Karpas-422 (cell line): ENCODE measurements around the gene POFUT1. TPM values are rescaled to one million over a fixed set of nuclear protein-coding genes. Genes with fewer than 3 reads are reported as not detected.

Experiments
- DNase-seq: peaks from one replicate; pipeline ENCODE4 v3.0.0-alpha.2; 2015
- H2AFZ ChIP-seq: fragments of 200-600 bp; sonication (generic); 2 replicates; pipeline ENCODE4 v1.6.1; 2014; ENCODE audit warnings: antibody characterized with exemption, low read length, mixed read lengths
- H3K27ac ChIP-seq: fragments of 200-600 bp; sonication (generic); 2 replicates; pipeline ENCODE4 v1.5.1; 2014; ENCODE audit warnings: mild to moderate bottlenecking, low read length, moderate library complexity
- H3K27me3 ChIP-seq: fragments of 200-600 bp; sonication (generic); 2 replicates; pipeline ENCODE4 v1.6.1; 2014; ENCODE audit warnings: low read length, mixed read lengths
- H3K36me3 ChIP-seq: fragments of 200-600 bp; sonication (generic); 2 replicates; pipeline ENCODE4 v1.6.1; 2014; ENCODE audit warnings: low read length, mixed read lengths; ENCODE audit not compliant: insufficient read depth
- H3K4me1 ChIP-seq: fragments of 200-600 bp; sonication (generic); 2 replicates; pipeline ENCODE4 v1.6.1; 2014; ENCODE audit warnings: mild to moderate bottlenecking, low read length, mixed read lengths
- H3K4me2 ChIP-seq: fragments of 200-600 bp; sonication (generic); 2 replicates; pipeline ENCODE4 v1.6.1; 2014; ENCODE audit warnings: low read length, low read depth, mild to moderate bottlenecking; ENCODE audit not compliant: poor library complexity, severe bottlenecking
- H3K4me3 ChIP-seq: fragments of 200-600 bp; sonication (generic); 2 replicates; pipeline ENCODE4 v1.5.1; 2014; ENCODE audit warnings: mild to moderate bottlenecking, antibody characterized with exemption, low read length, mixed read lengths
- H3K79me2 ChIP-seq: fragments of 200-600 bp; sonication (generic); 2 replicates; pipeline ENCODE4 v1.6.1; 2014; ENCODE audit warnings: mild to moderate bottlenecking, low read length, mixed read lengths
- H3K9ac ChIP-seq: fragments of 200-600 bp; sonication (generic); 2 replicates; pipeline ENCODE4 v1.6.0; 2014; ENCODE audit warnings: low read length
- H3K9me2 ChIP-seq: fragments of 200-600 bp; sonication (generic), shearing (Covaris generic); replicated peaks from 2 replicates; pipeline ENCODE4 v1.6.0; 2014; ENCODE audit warnings: mild to moderate bottlenecking, low read length, moderate library complexity; ENCODE audit not compliant: insufficient read depth
- H3K9me3 ChIP-seq: fragments of 300-700, 200-600 bp; sonication (generic); 2 replicates; pipeline ENCODE4 v1.6.1; 2014; ENCODE audit warnings: low read length, mixed read lengths
- H4K20me1 ChIP-seq: fragments of 200-600 bp; sonication (generic); 2 replicates; pipeline ENCODE4 v1.6.1; 2014; ENCODE audit warnings: mild to moderate bottlenecking, antibody characterized with exemption, low read length, low read depth; ENCODE audit not compliant: insufficient read depth
- total RNA-seq: library from RNA; depleted of rRNA; stranded (reverse); fragments of >200 nt; shearing (Covaris generic); gene quantifications from 2 replicates; pipeline ENCODE4 v1.2.3, GENCODE V29; 2014; ENCODE audit warnings: low replicate concordance

POFUT1 gene
- total RNA-seq, 1 experiment from 2014 or later, result 16.7 TPM

DNA sequence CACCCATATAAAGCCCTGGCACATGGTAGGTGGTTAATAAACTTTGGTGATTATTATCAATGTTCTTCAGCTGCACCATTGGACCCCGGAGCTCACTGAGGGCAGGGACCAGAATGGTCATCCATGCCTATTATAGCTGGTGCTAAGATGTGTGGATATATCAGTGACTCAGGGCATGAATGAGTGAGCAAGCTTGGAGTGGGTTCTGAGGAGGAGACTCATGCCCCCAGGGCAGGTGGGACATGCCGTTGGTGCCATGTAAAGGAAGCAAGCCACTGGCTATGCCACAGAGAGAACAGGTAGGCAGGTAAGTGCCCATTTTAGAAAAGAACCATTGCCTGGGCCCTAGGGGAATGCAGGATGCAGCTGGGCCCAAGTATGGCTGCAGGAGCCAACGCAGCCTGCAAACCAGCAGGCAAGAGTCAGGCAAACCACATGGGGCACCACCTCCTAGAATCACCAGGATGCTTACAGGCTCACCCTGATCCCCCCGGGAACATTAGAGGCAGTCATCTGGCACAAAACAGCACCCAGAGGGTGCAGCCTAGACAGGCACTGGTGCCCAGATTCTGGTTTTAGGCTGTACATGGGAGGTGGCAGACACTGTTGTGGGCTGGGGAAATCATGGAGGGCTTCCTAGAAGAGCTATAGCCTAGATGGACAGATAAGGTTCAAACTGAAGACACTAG lies 23.6 kb upstream of the POFUT1 start:
- H3K79me2 ChIP-seq, result no peaks in the 10 kb centered on the region
- H3K27me3 ChIP-seq, result no peaks in the 10 kb centered on the region
- H3K4me1 ChIP-seq, result peaks cover 7% of the 10 kb centered on the region
- H3K9me2 ChIP-seq, result no peaks in the 10 kb centered on the region
- no peak overlapping the region for H3K4me3 ChIP-seq
- H3K4me2 ChIP-seq, result no peak overlapping the region
- no peaks in the 10 kb centered on the region for H3K9me3 ChIP-seq
- H3K9ac ChIP-seq, result no peak overlapping the region
- no peaks in the 10 kb centered on the region for H3K36me3 ChIP-seq
- DNase-seq, result peak; percentile 59
- no peak overlapping the region for H3K27ac ChIP-seq
- peaks cover 10% of the 10 kb centered on the region; the same call in 1 of the 2 replicates for H4K20me1 ChIP-seq
- H2AFZ ChIP-seq, result no peak overlapping the region

GRCh38 chr20:32184961-32185603 lies 22.6 kb upstream of the POFUT1 start:
- Histone ChIP-seq H2AFZ (no peak overlapping the region), H3K4me2 (no peak overlapping the region), H3K36me3 (no peaks in the 10 kb centered on the region), H3K4me3 (no peak overlapping the region), H3K27ac (no peak overlapping the region), H3K27me3 (no peaks in the 10 kb centered on the region), H3K9me2 (no peaks in the 10 kb centered on the region), H3K9ac (no peak overlapping the region), H3K9me3 (no peaks in the 10 kb centered on the region), H4K20me1 (peaks cover 10% of the 10 kb centered on the region; the same call in 1 of the 2 replicates), H3K4me1 (peaks cover 7% of the 10 kb centered on the region), H3K79me2 (no peaks in the 10 kb centered on the region)
- no peak for DNase-seq

DNA sequence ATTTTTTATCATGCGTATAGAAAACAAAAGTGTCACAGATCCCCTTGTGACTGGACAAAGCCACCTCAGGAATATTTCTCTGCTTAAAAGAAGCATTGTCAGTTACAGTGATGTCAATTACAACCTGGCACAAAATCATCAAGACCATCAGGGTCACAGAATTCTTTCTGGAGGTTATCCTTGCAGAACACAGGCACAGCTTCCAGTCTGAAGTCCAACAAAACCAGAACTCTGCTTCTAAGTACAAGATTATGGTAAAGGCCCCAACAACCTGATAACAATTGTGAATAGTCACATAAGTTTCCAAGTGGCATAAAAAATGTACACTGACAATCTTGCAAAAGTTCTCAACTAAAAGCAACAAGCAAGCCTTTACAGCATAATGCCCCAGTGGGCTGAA lies 21.2 kb upstream of the POFUT1 start:
- H3K4me3 ChIP-seq, result no peak overlapping the region
- no peaks in the 10 kb centered on the region for H3K9me3 ChIP-seq
- H3K79me2 ChIP-seq, result no peaks in the 10 kb centered on the region
- H3K4me2 ChIP-seq, result no peak overlapping the region
- H3K9me2 ChIP-seq, result no peaks in the 10 kb centered on the region
- H3K4me1 ChIP-seq, result peaks cover 7% of the 10 kb centered on the region
- no peak overlapping the region for H3K9ac ChIP-seq
- no peaks in the 10 kb centered on the region for H3K27me3 ChIP-seq
- no peak for DNase-seq
- H2AFZ ChIP-seq, result no peak overlapping the region
- H4K20me1 ChIP-seq, result peaks cover 10% of the 10 kb centered on the region; the same call in 1 of the 2 replicates
- H3K36me3 ChIP-seq, result no peaks in the 10 kb centered on the region
- no peak overlapping the region for H3K27ac ChIP-seq

GRCh38 chr20:32188376-32189122 lies 19.1 kb upstream of the POFUT1 start:
- H3K79me2 ChIP-seq, result no peaks in the 10 kb centered on the region
- H3K27ac ChIP-seq, result no peak overlapping the region
- H3K4me3 ChIP-seq, result no peak overlapping the region
- no peaks in the 10 kb centered on the region for H3K9me3 ChIP-seq
- no peak for DNase-seq
- no peaks in the 10 kb centered on the region for H3K9me2 ChIP-seq
- H3K36me3 ChIP-seq, result no peaks in the 10 kb centered on the region; the same call in 1 of the 2 replicates
- no peak overlapping the region for H2AFZ ChIP-seq
- peaks cover 10% of the 10 kb centered on the region; the same call in 1 of the 2 replicates for H4K20me1 ChIP-seq
- no peaks in the 10 kb centered on the region for H3K27me3 ChIP-seq
- H3K9ac ChIP-seq, result no peak overlapping the region
- H3K4me2 ChIP-seq, result no peak overlapping the region
- peaks cover 7% of the 10 kb centered on the region for H3K4me1 ChIP-seq

DNA sequence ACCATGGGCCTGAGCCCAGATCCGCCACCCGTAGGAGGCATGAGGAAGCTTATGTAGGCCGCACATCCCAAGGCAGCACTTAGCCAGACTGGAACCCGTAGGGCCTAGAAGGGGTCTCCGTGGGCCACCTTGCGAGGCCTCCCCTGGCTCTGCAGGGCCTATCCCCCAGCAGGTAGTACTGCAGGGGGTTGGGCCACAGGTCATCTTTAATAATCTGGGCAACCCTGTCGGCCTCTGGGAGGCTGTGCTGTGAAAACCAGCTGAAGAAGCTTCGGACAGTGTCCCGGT lies 18.6 kb upstream of the POFUT1 start:
- H3K27ac ChIP-seq, result no peak overlapping the region
- H3K4me1 ChIP-seq, result peaks cover 6% of the 10 kb centered on the region
- H3K4me3 ChIP-seq, result no peak overlapping the region
- H3K9me3 ChIP-seq, result no peaks in the 10 kb centered on the region
- H4K20me1 ChIP-seq, result peaks cover 10% of the 10 kb centered on the region; the same call in 1 of the 2 replicates
- no peaks in the 10 kb centered on the region for H3K27me3 ChIP-seq
- no peaks in the 10 kb centered on the region; the same call in 1 of the 2 replicates for H3K36me3 ChIP-seq
- DNase-seq, result no peak
- no peak overlapping the region for H2AFZ ChIP-seq
- no peak overlapping the region for H3K4me2 ChIP-seq
- H3K79me2 ChIP-seq, result no peaks in the 10 kb centered on the region
- no peak overlapping the region for H3K9ac ChIP-seq
- H3K9me2 ChIP-seq, result no peaks in the 10 kb centered on the region

GRCh38 chr20:32189691-32190615 lies 17.7 kb upstream of the POFUT1 start:
- Histone ChIP-seq H3K79me2 (no peaks in the 10 kb centered on the region), H3K4me2 (no peak overlapping the region), H3K4me3 (no peak overlapping the region), H3K27me3 (no peaks in the 10 kb centered on the region), H3K9me2 (no peaks in the 10 kb centered on the region), H4K20me1 (peaks cover 6% of the 10 kb centered on the region; the same call in 1 of the 2 replicates), H3K9me3 (no peaks in the 10 kb centered on the region), H3K4me1 (no peaks in the 10 kb centered on the region), H3K9ac (no peak overlapping the region), H2AFZ (no peak overlapping the region), H3K36me3 (peaks cover under 1% of the 10 kb centered on the region; the same call in 1 of the 2 replicates), H3K27ac (no peak overlapping the region)
- DNase-seq, result no peak

GRCh38 chr20:32190616-32191415 lies 16.9 kb upstream of the POFUT1 start:
- Histone ChIP-seq H3K36me3 (peaks cover 9% of the 10 kb centered on the region; the same call in 1 of the 2 replicates), H3K27ac (no peak overlapping the region), H3K27me3 (no peaks in the 10 kb centered on the region), H3K4me1 (no peaks in the 10 kb centered on the region), H3K9ac (no peak overlapping the region), H3K4me3 (no peak overlapping the region), H4K20me1 (peaks cover 4% of the 10 kb centered on the region; the same call in 1 of the 2 replicates), H3K9me2 (no peaks in the 10 kb centered on the region), H3K4me2 (no peak overlapping the region), H3K79me2 (no peaks in the 10 kb centered on the region), H2AFZ (no peak overlapping the region), H3K9me3 (no peaks in the 10 kb centered on the region)
- no peak for DNase-seq
